SIG-M5 (cell line): ENCODE results near the gene NIPAL3.
"Not testable (repeated sequence)": the region's sequence is repeated elsewhere in the genome, so short reads cannot be mapped to it uniquely, and the experiment has no call there.

ENCODE experiments used
- DNase-seq: peaks from one replicate; lab custom pipeline; 2025; lab: John Stamatoyannopoulos, UW

NIPAL3 gene

DNA sequence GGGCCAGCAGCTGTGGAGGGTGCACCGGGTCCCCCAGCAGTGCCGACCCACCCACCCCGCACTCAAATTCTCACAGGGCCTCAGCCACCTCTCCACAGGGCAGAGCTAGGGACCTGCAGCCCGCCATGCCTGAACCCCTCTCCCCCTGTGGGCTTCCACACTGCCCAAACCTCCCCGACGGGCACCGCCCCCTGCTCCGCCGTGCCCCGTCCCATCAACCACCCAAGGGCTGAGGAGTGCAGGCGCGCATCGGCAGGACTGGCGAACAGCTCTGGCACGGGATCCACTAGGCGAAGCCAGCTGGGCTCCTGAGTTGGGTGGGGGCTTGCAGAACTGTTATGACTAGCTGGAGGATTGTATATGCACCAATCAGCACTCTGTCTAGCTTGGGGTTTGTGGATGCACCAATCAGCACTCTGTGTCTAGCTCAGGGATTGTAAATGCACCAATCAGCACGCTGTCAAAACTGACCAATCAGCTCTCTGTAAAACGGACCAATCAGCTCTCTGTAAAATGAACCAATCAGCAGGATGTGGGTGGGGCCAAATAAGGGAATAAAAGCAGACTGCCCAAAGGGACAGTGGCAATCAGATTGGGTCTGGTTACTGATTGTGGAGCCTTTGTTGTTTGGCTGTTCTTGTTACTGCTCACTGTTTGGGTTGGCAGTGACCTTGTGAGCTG is 74.6 kb downstream of the NIPAL3 start:
- DNase-seq = no peak

DNA sequence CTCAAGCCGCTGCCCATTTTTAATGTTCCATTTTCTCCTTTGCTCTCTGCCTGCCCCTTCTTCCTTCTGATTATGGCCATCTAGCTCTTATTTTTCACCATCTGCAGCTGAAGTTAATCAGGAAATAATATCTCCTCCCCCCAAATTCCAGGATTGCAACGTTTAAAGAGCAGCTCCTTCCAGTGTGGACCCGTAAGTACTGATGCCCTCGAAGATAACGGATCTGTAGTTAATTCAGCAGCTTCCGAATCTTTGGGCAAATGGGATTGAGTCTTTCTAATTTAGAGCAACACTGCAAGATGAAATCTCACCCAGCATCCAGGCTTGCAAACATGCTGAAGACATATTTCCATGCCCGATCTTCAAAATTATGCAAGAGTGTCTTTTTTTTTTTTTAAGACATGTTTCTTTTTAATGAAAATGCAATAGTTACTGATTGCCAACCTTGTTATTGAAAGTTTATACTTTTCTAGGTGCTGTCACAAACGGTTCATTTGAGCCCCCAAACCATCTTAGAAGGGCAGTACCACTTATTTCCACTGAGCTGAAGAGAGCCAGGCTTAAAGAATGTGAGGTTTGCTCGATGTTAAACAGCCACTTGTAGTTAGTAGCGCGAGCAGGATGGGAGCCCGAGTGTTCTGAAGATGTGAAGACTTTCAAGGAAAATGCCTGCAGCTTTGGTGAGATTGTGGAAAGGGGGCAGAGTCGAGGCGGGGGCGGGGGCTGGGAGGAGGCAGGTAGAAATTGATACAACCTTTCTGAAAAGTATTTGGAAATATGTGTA is 76.2 kb downstream of the NIPAL3 start:
- DNase-seq = no peak

DNA sequence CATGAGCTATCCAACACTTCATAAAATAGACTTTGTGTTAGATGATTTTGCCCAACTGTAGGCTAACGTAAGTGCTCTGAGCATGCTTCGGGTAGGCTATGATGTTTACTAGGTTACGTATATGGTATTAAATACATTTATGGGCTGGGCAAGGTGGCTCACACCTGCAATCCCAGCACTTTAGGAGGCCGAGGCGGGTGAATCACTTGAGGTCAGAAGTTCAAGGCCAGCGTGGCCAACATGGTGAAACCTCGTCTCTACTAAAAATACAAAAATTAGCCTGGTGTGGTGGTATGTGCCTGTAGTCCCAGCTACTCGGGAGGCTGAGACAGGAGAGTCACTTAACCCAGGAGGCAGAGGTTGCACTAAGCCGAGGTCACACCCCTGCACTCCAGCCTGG is 77.3 kb downstream of the NIPAL3 start:
- DNase-seq = not testable (repeated sequence)

DNA sequence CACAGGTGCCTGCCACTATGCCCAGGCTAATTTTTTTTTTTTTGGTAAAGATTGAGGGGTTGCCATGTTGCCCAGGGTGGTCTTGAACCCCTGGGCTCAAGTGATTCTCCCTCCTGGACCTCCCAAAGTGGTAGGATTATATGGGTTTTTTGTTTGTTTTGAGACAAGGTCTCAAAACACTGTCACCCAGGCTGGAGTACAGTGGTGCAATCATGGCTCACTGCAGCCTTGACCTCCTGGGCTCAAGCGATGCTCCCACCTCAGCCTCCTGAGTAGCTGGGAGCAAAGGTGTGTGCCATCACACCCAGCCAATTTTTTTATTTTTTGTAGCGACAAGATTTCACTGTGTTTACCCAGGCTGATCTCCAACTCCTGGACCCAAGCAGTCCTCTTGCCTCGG is 78.2 kb downstream of the NIPAL3 start:
- no peak for DNase-seq

DNA sequence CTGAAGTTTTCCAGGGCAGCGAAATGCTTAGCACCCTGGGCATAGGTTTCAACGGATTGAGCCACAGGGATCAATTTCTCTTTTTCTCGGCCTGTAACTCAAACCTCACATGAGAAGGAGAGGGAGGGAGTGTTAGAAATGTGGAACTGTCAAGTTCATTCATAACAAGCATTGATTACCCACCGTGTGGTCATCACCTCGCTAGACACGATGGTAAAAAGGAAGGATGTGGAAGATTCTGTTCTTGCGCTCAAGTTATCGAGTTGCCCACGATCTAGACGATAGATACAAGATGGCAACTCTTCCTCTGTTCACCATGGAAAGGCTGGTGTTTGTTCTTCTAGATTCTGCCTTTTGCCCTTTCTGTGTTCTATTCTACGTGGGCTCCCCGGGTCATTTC is 83.0 kb downstream of the NIPAL3 start:
- DNase-seq = no peak

DNA sequence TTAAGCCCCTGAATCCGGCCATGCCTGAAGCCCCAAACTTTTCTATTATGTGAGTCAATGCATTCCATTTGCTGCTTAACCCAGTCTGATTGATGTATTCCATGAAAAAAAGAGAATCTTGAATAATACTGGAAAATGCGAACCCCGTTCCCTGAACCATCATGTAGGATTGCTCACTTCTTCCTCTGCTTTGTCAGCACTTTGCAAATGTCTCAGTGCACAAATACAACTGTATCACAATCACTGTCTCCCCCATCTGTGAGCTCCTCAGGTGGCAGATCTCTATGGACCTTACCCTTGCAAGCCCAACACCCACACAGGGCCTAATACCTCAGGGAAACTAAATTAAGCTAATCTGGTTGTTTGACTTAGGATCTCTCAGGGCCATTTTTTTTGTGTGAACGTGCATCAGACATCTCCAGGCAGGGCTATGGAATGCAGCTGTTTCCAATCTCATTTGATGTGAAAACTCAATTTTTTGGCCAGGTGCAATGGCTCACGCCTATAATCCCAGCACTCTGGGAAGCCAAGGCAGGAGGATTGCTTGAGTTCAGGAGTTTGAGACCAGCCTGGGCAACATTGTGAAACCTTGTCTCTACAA is 84.9 kb downstream of the NIPAL3 start:
- no peak for DNase-seq

DNA sequence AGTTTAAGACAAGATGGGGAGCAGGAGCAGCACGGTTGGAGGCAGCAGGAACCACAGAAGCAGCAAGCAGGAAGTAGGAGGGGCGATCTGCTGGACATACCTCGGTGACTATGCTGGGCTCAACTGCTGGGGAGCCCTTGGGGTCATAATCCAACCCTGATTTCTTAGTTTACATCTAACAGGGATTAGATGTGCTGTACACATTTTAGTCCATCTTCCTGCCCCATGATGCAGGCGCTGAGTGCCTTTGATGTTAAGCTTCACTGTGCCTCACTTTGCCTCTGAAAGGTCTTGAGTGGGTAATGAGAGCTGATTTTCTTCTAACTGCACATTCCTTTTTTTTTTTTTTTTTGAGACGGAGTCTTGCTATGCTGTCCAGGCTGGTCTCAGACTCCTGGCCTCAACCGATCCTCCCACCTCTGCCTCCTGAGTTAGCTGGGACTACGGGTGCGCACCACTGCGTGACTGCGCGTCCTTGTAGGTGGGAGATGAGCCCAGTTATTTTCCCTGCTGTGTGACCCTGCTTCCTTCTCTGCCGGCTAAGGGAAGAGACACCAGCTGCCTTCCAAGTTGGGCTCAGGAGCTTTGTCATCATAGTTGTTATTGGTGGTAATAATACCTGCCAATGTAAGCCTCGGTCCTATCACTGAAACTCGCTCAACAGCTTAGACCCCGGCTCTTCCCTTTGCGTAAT is 85.9 kb downstream of the NIPAL3 start:
- no peak for DNase-seq

DNA sequence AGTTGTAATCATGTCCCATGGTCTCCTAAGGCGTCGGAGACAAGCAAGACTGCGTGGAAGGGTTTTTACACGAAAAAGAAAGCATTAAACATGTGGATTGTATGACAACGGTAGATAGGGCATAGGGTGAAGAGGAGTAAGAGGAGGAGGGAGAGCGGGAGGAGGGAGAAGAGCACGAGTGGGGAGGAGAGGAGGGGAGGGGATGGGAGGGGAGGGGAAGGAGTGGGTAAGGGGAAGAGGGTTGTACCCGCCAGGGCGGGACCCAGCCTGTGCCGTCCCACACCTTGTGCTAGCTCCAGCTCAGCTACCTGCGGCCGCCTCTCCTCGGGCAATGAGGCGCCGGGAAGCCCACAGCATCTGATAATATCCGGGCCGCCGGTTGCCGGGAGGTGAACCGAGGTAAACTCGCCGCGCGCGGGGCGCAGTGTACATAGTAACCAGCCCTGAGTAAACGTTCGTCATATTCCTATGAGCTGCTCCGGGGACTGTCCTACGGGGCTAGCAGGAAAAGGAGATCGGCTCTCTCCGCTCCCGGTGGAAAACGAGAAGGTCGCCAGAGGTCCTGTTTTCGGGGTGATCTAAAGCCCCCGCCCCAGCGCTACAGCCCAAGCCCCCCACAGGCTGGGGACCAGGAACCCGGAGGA is 86.6 kb downstream of the NIPAL3 start:
- no peak for DNase-seq

DNA sequence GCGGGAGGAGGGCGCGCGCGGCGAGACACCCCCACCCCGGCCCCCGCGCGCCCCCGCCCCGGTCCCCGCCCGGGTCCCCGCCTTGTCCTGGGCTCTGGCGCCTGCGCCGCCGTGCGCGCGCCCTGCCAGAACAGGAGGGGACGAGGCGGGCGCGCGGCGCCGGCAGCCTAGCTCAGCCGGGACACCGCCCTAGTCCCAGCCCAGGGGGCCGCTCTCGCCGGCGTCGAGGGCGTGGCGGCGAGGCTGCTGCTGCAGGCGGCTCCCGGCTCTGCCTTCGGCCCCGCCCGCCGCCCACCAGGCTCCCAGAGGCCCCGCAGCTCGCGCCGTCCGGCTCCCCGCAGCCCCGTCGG is 87.1 kb downstream of the NIPAL3 start, which contains the start of gene RCAN3:
Gene RCAN3 (plus strand): TSS at position 128 of the 350 bp plus-strand sequence. CDS start 11,537 bp downstream, outside the sequence.
- DNase-seq = no peak

DNA sequence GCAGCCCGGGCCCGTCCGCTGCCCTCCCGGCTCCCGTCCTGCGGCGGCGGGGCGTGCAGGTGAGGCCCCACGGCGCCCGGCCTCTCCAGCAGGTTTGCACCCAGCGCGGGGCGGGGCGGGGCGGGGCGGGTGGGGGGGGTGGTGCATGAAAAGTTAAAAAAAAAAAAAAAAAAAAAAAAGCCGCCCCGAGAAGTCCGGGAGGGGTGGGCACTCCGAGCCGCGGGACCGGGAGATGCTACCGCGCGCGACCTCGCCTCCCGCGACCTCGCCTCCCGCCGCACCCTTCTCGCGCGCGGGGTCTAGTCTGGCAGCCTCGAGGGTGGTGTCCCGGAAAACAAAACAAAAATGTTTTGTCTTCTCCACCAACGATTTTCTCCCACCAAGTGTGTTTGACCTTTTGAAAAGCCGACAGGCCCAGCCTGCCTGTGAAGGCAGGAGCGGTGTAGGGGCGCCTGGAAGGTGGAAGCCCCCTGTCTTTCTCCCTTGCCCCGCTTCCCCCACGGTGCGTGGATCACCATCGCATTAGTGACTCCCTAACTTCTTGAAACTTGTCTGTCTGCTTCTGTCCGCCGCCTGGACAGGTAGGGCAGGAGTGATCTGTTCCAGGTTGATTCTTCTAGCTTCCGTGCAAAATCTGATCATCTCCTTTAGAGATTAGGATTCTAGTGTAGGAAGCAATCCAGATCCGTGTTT is 87.6 kb downstream of the NIPAL3 start:
- no peak for DNase-seq

DNA sequence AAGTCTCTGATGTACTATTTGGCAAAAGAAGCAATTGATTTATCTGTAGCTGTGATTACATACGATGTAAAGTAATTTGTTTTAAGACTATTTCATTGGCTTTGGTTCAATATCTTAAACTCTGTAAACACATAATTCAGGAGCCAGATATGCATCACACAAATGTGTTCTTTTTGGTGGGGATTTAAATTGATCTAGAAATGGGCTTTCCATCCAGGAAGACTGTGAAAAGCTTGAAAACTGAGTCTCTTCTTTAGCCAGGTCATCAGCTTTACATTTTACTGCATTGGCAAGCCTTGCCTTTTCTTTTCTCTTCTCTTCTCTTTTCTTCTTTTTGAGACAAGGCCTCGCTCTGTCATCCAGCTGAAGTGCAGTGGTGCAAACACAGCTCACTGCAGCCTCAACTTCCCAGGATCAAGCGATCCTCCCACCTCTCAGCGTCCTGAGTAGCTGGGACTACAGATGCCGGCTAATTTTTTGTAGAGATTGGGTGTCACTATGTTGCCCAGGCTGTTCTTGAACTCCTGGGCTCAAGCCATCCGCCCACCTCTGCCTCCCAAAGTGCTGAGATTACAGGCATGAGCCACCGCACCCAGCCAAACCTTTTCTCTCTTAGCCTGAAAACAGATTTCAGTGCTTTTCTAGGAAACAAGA is 88.4 kb downstream of the NIPAL3 start:
- no peak for DNase-seq

DNA sequence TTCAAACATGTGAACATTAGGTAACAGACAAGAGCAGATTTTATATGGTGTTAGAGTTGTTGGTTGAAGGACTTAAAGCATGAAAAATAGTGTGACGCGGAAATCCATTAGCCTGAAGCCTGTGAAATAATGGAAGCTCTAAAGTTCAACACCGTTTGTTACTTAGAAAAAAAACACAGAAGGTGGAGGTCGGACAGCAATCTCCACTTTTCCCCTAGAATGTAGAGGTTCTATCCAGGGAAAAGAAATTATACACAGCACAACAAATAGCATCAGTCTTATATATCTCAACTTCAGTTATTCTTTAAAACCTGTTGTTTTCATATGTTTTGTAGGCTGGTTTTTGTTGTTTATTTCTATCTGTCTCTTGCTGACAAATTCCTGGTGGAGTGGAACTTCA is 89.0 kb downstream of the NIPAL3 start:
- no peak for DNase-seq

DNA sequence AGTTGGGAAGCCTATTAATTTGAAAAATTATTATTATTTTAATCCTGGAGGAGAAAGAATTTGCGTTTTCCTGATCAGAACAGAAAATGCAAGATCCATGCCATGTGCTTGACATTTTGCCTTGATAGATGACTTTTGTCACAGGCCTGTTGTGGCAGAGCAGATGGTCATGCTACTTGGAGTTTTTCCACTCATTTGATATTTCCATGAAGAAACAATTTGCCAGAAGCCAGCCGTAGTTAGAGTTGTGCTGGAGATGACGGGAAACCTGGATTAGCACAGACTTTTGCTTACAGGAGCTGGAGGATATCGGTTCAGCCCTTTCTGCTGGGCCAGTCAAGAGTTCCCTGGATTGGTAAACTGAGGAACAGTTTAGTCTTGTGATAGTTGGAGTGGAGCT is 90.2 kb downstream of the NIPAL3 start:
- DNase-seq = no peak

DNA sequence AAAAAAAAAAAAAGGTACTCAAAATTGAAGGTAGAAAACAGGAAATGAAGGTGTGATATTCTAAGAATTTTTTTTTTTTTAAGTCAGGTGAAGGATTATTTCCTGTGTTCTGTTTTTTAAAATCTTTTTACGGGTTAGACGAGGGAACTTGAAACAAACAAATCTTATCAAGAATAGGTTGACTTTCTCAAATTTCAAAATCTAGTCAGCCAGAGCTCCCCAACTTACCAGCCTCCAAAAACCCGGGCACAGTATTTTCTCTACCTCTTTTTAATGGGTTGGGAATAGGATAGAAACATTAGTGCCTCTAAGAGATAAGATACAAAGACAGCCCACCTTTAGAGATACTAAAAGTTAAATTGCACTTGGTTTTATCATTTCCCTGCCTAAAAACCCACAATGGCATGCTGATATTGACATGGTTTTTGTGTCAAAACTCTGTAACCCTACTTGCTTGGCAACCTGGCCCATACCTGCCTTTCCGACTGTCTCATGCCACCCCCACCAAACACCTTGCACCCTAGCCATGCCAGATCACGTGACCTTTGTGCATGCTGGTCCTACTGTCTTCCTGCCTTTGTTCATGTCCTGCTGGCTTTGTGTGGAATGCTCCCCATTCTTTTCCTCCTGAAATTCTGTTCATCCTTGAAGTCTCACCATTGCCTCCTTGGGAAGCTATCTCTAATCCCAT is 91.2 kb downstream of the NIPAL3 start:
- DNase-seq = no peak

DNA sequence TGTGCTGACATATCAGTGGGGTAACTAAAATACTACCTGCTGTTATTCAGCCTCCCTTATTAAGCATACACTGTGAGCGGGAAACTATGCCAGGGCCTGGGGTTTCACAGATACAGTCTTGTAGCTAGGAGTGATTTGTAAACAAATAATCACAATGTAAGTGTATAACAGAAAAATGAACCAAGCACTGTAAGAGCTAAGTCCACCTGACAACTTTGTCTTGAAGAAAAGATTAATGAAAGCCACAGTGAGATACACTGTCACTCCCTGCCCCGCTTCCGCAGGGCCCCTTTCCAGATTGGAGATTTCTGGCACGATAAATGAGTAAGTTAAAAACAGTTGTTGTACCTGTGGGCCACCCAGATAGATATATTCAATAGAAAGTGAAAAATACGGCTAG is 91.8 kb downstream of the NIPAL3 start:
- DNase-seq = no peak

DNA sequence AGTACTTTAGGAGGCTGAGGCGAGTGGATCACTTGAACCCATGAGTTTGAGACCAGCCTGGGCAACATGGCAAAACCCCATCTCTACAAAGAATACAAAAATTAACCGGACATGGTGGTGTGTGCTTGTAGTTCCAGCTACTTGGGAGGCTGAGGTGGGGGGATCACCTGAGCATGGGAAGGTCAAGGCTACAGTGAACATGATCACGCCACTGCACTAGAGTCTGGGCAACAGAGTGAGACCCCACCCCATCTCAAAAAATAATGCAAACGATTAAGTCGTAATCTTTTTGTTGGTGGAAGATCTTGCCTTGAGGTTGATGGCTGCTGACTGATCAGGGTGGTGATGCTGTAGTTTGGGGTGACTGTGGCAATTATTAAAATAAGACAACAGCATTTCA is 93.3 kb downstream of the NIPAL3 start:
- DNase-seq = no peak

DNA sequence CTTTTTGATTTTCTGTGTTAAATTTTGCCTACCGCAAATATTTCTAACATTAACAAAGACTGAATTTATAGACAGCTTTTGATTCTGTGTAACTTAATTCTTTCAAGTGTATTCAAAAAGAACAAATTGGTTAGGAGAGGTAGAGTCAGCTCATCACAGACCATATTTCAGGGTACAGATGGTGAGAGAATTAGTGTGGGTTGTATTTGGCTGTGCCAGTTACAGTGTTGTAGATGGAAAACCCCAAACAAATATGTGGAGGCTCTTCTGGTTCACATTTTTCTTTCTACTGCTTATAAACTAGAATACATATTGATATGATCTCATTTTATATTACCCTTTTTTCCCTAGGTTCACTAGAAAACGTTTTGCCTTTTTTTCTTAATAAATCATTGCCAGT is 98.1 kb downstream of the NIPAL3 start:
- no peak for DNase-seq

DNA sequence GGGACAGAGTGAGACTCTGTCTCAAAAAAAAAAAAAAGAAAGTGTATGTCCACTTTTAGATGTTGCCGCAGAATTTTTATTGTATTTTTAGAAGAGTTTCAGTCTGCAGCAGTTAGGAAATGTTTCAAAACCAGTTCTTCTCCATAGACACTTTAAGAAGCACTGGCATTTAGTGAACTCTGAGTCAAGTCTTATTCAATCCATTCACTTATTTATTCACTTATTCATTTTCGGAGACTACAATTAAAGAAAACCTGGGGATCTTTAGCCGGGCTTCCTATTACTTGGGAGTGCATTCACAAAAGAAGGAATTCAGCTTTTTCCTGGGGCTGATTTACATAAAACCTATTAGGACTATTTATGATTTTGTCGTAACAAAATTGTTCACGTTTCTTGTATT is 99.3 kb downstream of the NIPAL3 start:
- no peak for DNase-seq

DNA sequence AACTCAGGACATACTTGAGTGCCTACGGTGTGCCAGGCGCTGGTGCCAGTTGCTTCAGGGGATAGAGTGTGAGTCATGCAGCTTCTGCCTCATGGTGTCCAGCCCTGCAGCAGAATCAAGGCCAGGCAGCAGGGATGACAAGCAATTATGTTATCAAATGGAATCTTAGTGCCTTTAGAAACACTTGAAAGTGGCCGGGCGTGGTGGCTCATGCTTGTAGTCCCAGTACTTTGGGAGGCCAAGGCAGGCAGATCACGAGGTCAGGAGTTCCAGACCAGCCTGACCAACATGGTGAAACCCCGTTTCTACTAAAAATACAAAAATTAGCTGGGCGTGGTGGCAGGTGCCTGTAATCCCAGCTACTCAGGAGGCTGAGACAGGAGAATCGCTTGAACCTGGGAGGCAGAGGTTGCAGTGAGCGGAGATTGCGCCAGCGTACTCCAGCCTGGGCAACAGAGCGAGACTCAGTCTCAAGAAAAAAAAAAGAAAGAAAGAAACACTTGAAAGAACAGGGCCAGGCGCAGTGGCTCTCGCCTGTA is 100.1 kb downstream of the NIPAL3 start:
- DNase-seq = not testable (repeated sequence)

DNA sequence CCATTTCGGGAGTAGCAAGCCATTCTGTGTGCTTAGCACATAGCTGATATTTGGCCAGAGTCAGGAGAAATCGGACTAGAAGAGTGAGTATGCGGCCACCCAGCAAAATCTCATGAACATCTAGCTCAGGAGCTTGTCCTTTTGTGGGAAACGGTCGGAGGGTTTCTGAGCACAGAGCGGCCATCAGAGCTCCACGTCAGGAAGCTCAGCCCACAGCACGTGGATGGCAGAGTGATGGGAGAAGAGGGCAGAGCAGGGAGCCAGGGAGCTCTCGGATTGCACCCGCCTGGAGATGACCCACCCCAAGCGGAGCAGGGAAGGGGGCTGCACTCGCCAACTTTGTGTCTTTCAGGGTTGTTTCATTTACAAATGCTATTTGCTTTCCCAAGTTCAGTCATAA is 100.9 kb downstream of the NIPAL3 start:
- no peak for DNase-seq
